GM12878 (cell line): ENCODE results near the gene COL5A1. TPM values are rescaled to one million over a fixed set of nuclear protein-coding genes. Genes with fewer than 3 reads are reported as not detected.

Experiments
- ATAC-seq: fragments of 200-7000 bp; cut with Tn5 transposase; 3 replicates; pipeline ENCODE4 v1.9.1; 2020; ENCODE audit warnings: mild to moderate bottlenecking, moderate library complexity
- BruUV-seq: library from RNA; stranded (reverse); fragments of 400-500 nt; replicated peaks from 2 replicates; lab custom pipeline; 2021; lab: Mats Ljungman, UMichigan
- CTCF ChIA-PET: fragments of 300-600 bp; sonication (Branson Sonifier 250); formaldehyde crosslinking; extraction: SDS; loops from one replicate; lab custom pipeline; 2021; ENCODE audit warnings: inconsistent platforms; lab: Yijun Ruan, JAX
- POLR2A ChIA-PET: fragments of 350-600 bp; formaldehyde crosslinking; extraction: SDS; loops from one replicate; lab custom pipeline; 2021; ENCODE audit warnings: inconsistent platforms; lab: Charles Lee
- RAD21 ChIA-PET: fragments of 300-600 bp; sonication (Branson Sonifier 250); formaldehyde crosslinking; loops from one replicate; lab custom pipeline; 2023; ENCODE audit warnings: antibody characterized with exemption; ENCODE audit not compliant: unreplicated experiment; lab: Charles Lee
- SMC1A ChIA-PET: fragments of 300-600 bp; sonication (Branson Sonifier 250); formaldehyde crosslinking; loops from one replicate; lab custom pipeline; 2023; ENCODE audit not compliant: unreplicated experiment, uncharacterized antibody; lab: Charles Lee
- DNase-seq: peaks from one replicate; pipeline ENCODE4 v3.0.0-alpha.2; 2011; ENCODE audit warnings: low read depth, low spot score
- FAIRE-seq: peaks from 3 replicates; lab custom pipeline; 2011; peaks lifted over from hg19 to GRCh38; lab: Jason Lieb, UNC
- H2AFZ ChIP-seq: 2 replicates; pipeline ENCODE4 v1.6.0; 2011; ENCODE audit warnings: low read depth, low read length, control low read depth; ENCODE audit not compliant: control insufficient read depth
- H3K27ac ChIP-seq: 2 replicates; pipeline ENCODE4 v1.5.1; 2011; ENCODE audit warnings: control low read depth; ENCODE audit not compliant: control insufficient read depth, insufficient read depth
- H3K27me3 ChIP-seq, 2 experiments: replicated peaks in 1 of 2; 2 replicates each; pipeline versions ENCODE4 v1.6.0 to v1.6.1; 2011; ENCODE audit warnings: low read length in 1 of 2; ENCODE audit not compliant: control insufficient read depth in 2 of 2, insufficient read depth in 2 of 2
- H3K36me3 ChIP-seq, 2 experiments: 2 replicates each; pipeline ENCODE4 v1.5.1; 2011; ENCODE audit warnings: low read length in 1 of 2; ENCODE audit not compliant: control insufficient read depth in 2 of 2, insufficient read depth in 2 of 2
- H3K4me1 ChIP-seq: 2 replicates; pipeline ENCODE4 v1.6.1; 2011; ENCODE audit warnings: mild to moderate bottlenecking, low read length, moderate library complexity, mixed read lengths; ENCODE audit not compliant: control insufficient read depth, insufficient read depth
- H3K4me2 ChIP-seq: 2 replicates; pipeline ENCODE4 v1.6.0; 2011; ENCODE audit warnings: control low read depth; ENCODE audit not compliant: control insufficient read depth, insufficient read depth
- H3K4me3 ChIP-seq: fragments of 200-600 bp; sonication (generic); 2 replicates; pipeline ENCODE4 v1.5.1; 2016
- H3K79me2 ChIP-seq: 2 replicates; pipeline ENCODE4 v1.6.0; 2011; ENCODE audit warnings: low read length; ENCODE audit not compliant: control insufficient read depth, insufficient read depth
- H3K9ac ChIP-seq: 2 replicates; pipeline ENCODE4 v1.8.0; 2011; ENCODE audit warnings: low read length, control low read depth, mixed read lengths; ENCODE audit not compliant: control insufficient read depth, insufficient read depth
- H3K9me3 ChIP-seq: replicated peaks from 3 replicates; pipeline ENCODE4 v1.5.1; 2011; ENCODE audit warnings: mild to moderate bottlenecking, low read length; ENCODE audit not compliant: control insufficient read depth, insufficient read depth
- H4K20me1 ChIP-seq: 2 replicates; pipeline ENCODE4 v1.6.0; 2011; ENCODE audit not compliant: control insufficient read depth, insufficient read depth
- BACH1 ChIP-seq: fragments of 450-650 bp; IDR thresholded peaks from 2 replicates; pipeline ENCODE4 v1.6.1; 2017; ENCODE audit warnings: mild to moderate bottlenecking, borderline replicate concordance
- CREM ChIP-seq: IDR thresholded peaks from 2 replicates; pipeline ENCODE4 v1.6.1; 2014; ENCODE audit warnings: antibody characterized with exemption, low read depth
- FOXM1 ChIP-seq: IDR thresholded peaks from 2 replicates; pipeline ENCODE4 v1.6.1; 2012; ENCODE audit warnings: low read depth, mild to moderate bottlenecking, inconsistent platforms, low read length, moderate library complexity
- IRF4 ChIP-seq: IDR thresholded peaks from 2 replicates; pipeline ENCODE4 v1.6.1; 2011; ENCODE audit warnings: low read depth, low read length
- JUNB ChIP-seq: IDR thresholded peaks from 2 replicates; pipeline ENCODE4 v1.6.1; 2016; ENCODE audit warnings: antibody characterized with exemption, mild to moderate bottlenecking
- KLF5 ChIP-seq: fragments of 450-650 bp; IDR thresholded peaks from 2 replicates; pipeline ENCODE4 v1.6.1; 2014; ENCODE audit warnings: mild to moderate bottlenecking; ENCODE audit not compliant: partially characterized antibody
- MTA2 ChIP-seq: fragments of 450-650 bp; IDR thresholded peaks from 2 replicates; pipeline ENCODE4 v1.6.1; 2016; ENCODE audit warnings: low read depth, mild to moderate bottlenecking, moderate library complexity
- POLR2AphosphoS5 ChIP-seq: IDR thresholded peaks from 2 replicates; pipeline ENCODE4 v1.6.1; 2011; ENCODE audit warnings: mild to moderate bottlenecking, low read length, inconsistent platforms
- RELB ChIP-seq: fragments of 450-650 bp; IDR thresholded peaks from 2 replicates; pipeline ENCODE4 v1.6.1; 2017; ENCODE audit warnings: low read depth, mild to moderate bottlenecking, moderate library complexity
- SMAD1 ChIP-seq: fragments of 450-650 bp; IDR thresholded peaks from 2 replicates; pipeline ENCODE4 v1.6.1; 2018; ENCODE audit warnings: mild to moderate bottlenecking, low read depth; ENCODE audit not compliant: partially characterized antibody
- YY1 ChIP-seq: IDR thresholded peaks from 2 replicates; pipeline ENCODE4 v1.6.1; 2011; ENCODE audit warnings: low read depth, mild to moderate bottlenecking, low read length
- ZNF384 ChIP-seq: IDR thresholded peaks from 2 replicates; pipeline ENCODE4 v1.6.1; 2012; ENCODE audit warnings: low read depth, mild to moderate bottlenecking, low read length, improper control_type of control experiment, borderline replicate concordance
- WGBS: methylation state at CpG from one replicate; pipeline ENCODE4 v1.1.6; 2016; ENCODE audit warnings: low lambda C conversion rate; ENCODE audit not compliant: insufficient replicate concordance, insufficient coverage; ENCODE audit errors: missing lambda C conversion rate; 5-methylcytosine and 5-hydroxymethylcytosine counted together
- in situ Hi-C: fragments of 300-500 bp; cut with MboI; formaldehyde crosslinking; loops from 9 replicates; pipeline ENCODE4 v1.14.3; 2018; ENCODE audit warnings: mixed read lengths
- intact Hi-C: fragments of 100-400 bp; cut with micrococcal nuclease; formaldehyde crosslinking; loops from one replicate; pipeline ENCODE4 v1.14.2; 2022; ENCODE audit not compliant: unreplicated experiment
- polyA plus RNA-seq, 11 experiments: library from polyadenylated mRNA; depleted of rRNA in 4 of 11; unstranded in 6 of 11; stranded (reverse) in 5 of 11; fragments of >200 nt; fragmentation: Nextera tagmentation in 4 of 11; fragmentation: Illumina TruSeq in 1 of 11; extraction: Ambion mirVana in 4 of 11; extraction: Trizol in 1 of 11; gene quantifications; 1 replicate in 1 of 11; 2 replicates in 10 of 11; pipeline versions ENCODE4 v1.2.1 to v1.2.3, GENCODE V29; 2011 to 2016; ENCODE audit warnings: inconsistent platforms in 2 of 11, missing spikeins in 2 of 11, low read depth in 1 of 11
- total RNA-seq, 4 experiments: library from RNA; depleted of rRNA in 3 of 4; stranded (reverse); fragments of >200 nt in 3 of 4; fragmentation: Illumina TruSeq in 1 of 4; extraction: Trizol in 1 of 4; gene quantifications; 2 replicates each; pipeline versions ENCODE4 v1.2.1 to v1.2.3, GENCODE V29; 2013 to 2021
- TF ChIP-seq, protein P1 (sequence below): IDR thresholded peaks from 2 replicates; pipeline ENCODE4 v1.6.1; 2012; ENCODE audit warnings: low read depth, low read length, improper control_type of control experiment

Gene COL5A1
- total and polyA plus RNA-seq, 10 of the 15 experiments (the other 5 are each of a cell fraction or from before 2014, with no cell fraction given) = under 0.01 to 0.15 (median 0.13) TPM; not detected in 4

DNA sequence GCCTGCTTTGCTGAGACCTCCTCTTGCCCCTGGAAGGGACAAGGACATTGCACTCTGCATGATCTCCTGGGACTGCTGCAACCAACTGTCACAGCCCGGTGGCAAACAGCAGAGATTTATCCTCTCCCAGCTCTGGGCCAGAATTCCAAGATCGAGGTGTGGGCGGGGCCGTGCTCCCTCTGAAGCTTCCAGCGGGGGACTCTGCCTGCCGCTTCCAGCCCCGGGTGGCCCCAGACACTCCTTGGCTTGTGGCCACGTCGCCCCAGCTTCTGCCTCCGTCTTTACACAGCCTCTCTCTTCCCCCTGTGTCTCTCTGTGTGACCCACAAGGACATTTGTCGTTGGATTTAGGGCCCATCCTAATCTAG is 67.1 kb downstream of the COL5A1 start:
- no peaks in the 10 kb centered on the region for H3K4me1 ChIP-seq
- no peak for FAIRE-seq
- no peaks in the 10 kb centered on the region for H3K36me3 ChIP-seq
- no peak overlapping the region for H3K9ac ChIP-seq
- RAD21 ChIA-PET = no interaction called here
- POLR2A ChIA-PET = no interaction called here
- no peak overlapping the region for H3K27ac ChIP-seq
- no peaks in the 10 kb centered on the region for H3K79me2 ChIP-seq
- no peak for ATAC-seq
- in situ Hi-C loops = no loop called here
- H3K9me3 ChIP-seq = no peaks in the 10 kb centered on the region
- no peak overlapping the region for H3K4me2 ChIP-seq
- intact Hi-C loops = no loop called here
- H3K4me3 ChIP-seq = no peak overlapping the region
- no peaks in the 10 kb centered on the region for H3K27me3 ChIP-seq
- TF ChIP-seq SMAD1 (no peak), YY1 (no peak), MTA2 (no peak), BACH1 (no peak), CREM (no peak), IRF4 (no peak), FOXM1 (no peak), POLR2AphosphoS5 (no peak), JUNB (no peak), ZNF384 (no peak), RELB (no peak), KLF5 (no peak)
- TF ChIP-seq, protein P1, sequence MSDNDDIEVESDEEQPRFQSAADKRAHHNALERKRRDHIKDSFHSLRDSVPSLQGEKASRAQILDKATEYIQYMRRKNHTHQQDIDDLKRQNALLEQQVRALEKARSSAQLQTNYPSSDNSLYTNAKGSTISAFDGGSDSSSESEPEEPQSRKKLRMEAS = no peak
- BruUV-seq = no TSS peak
- CTCF ChIA-PET = no interaction called here
- no peak for DNase-seq
- H4K20me1 ChIP-seq = no peaks in the 10 kb centered on the region
- 27% methylated on average over 11 of the region's 11 CpGs for WGBS
- SMC1A ChIA-PET = no interaction called here
- H2AFZ ChIP-seq = no peak overlapping the region
